B cell (primary cell): ENCODE results near the gene COG4.

Experiments
- CTCF ChIP-seq: fragments of 200-600 bp; IDR thresholded peaks from one replicate; pipeline ENCODE4 v1.8.0; 2022; ENCODE audit warnings: antibody characterized with exemption, mild to moderate bottlenecking
- EZH2 ChIP-seq: IDR thresholded peaks from 2 replicates; pipeline ENCODE4 v1.6.1; 2012; ENCODE audit warnings: borderline replicate concordance, low read depth, mild to moderate bottlenecking, moderate library complexity, low read length; ENCODE audit not compliant: insufficient read depth, poor library complexity, severe bottlenecking

- no peak for TF ChIP-seq CTCF
- no peak for TF ChIP-seq EZH2
These were observed 40.3 kb upstream of the COG4 start for GRCh38 chr16:70563636-70564035.
